SK-N-SH (cell line): ENCODE data around the gene USP14. TPM values are rescaled to one million over a fixed set of nuclear protein-coding genes. Genes with fewer than 3 reads are reported as not detected.
"Not testable (repeated sequence)": the region's sequence is repeated elsewhere in the genome, so short reads cannot be mapped to it uniquely, and the experiment has no call there.

ENCODE experiments used
- CTCF ChIA-PET: fragments of 300-600, 350-600 bp; formaldehyde crosslinking; extraction: SDS; loops from one replicate; lab custom pipeline; 2021; lab: Yijun Ruan, JAX
- POLR2A ChIA-PET: fragments of 350-600 bp; sonication (Branson Sonifier 250); formaldehyde crosslinking; extraction: SDS; loops from one replicate; lab custom pipeline; 2020; ENCODE audit warnings: antibody characterized with exemption, inconsistent platforms; lab: Yijun Ruan, JAX
- DNase-seq: peaks from one replicate; pipeline ENCODE4 v3.0.0; 2012
- H2AFZ ChIP-seq: fragments of 200-600 bp; sonication (generic); 2 replicates; pipeline ENCODE4 v1.8.1; 2016; ENCODE audit warnings: antibody characterized with exemption, mild to moderate bottlenecking, low read depth
- H3F3A ChIP-seq: fragments of 200-600 bp; sonication (generic); replicated peaks from 2 replicates; pipeline ENCODE3; 2016; ENCODE audit warnings: antibody characterized with exemption, mild to moderate bottlenecking; ENCODE audit not compliant: insufficient read depth
- H3K27ac ChIP-seq, 2 experiments: fragments of 200-500 bp in 1 of 2; fragments of 200-600 bp in 1 of 2; sonication (Bioruptor generic) in 1 of 2; sonication (generic), shearing (Covaris generic) in 1 of 2; 2 replicates each; pipeline versions ENCODE4 v1.5.1 to v1.6.1; 2014 to 2016; ENCODE audit warnings: low read depth in 2 of 2, inconsistent platforms in 1 of 2, low read length in 1 of 2, mild to moderate bottlenecking in 1 of 2, mixed read lengths in 1 of 2
- H3K27me3 ChIP-seq: fragments of 200-600 bp; sonication (generic), shearing (Covaris generic); 2 replicates; pipeline ENCODE4 v1.6.1; 2016; ENCODE audit warnings: mixed run types; ENCODE audit not compliant: insufficient read depth
- H3K36me3 ChIP-seq, 2 experiments: fragments of 200-500 bp in 1 of 2; fragments of 200-600 bp in 1 of 2; sonication (Bioruptor generic) in 1 of 2; sonication (generic) in 1 of 2; replicated peaks in 1 of 2; 2 replicates each; pipeline versions ENCODE3 to v1.5.1; 2014 to 2016; ENCODE audit warnings: low read length in 1 of 2, mild to moderate bottlenecking in 1 of 2; ENCODE audit not compliant: insufficient read depth in 2 of 2, control insufficient read depth in 1 of 2
- H3K4me1 ChIP-seq, 2 experiments: fragments of 200-500 bp in 1 of 2; fragments of 200-600 bp in 1 of 2; sonication (Bioruptor generic) in 1 of 2; sonication (generic), shearing (Covaris generic) in 1 of 2; 2 replicates each; pipeline versions ENCODE4 v1.5.1 to v1.6.1; 2014 to 2016; ENCODE audit warnings: low read depth in 1 of 2, low read length in 1 of 2, mixed run types in 1 of 2; ENCODE audit not compliant: insufficient read depth in 2 of 2, control insufficient read depth in 1 of 2
- H3K4me2 ChIP-seq: fragments of 200-600 bp; sonication (generic), shearing (Covaris generic); 2 replicates; pipeline ENCODE4 v1.6.1; 2017; ENCODE audit warnings: mixed run types
- H3K4me3 ChIP-seq, 2 experiments: fragments of 200-500 bp in 1 of 2; fragments of 200-600 bp in 1 of 2; sonication (Bioruptor generic) in 1 of 2; sonication (generic), shearing (Covaris generic) in 1 of 2; 2 replicates each; pipeline versions ENCODE4 v1.5.1 to v1.8.1; 2014 to 2016; ENCODE audit warnings: low read depth in 2 of 2, inconsistent platforms in 1 of 2, low read length in 1 of 2, mild to moderate bottlenecking in 1 of 2, mixed read lengths in 1 of 2, moderate library complexity in 1 of 2
- H3K79me2 ChIP-seq: fragments of 200-600 bp; sonication (generic); 2 replicates; pipeline ENCODE4 v1.8.1; 2017; ENCODE audit warnings: mild to moderate bottlenecking; ENCODE audit not compliant: insufficient read depth
- H3K9ac ChIP-seq: fragments of 200-600 bp; sonication (generic); 2 replicates; pipeline ENCODE4 v1.6.1; 2017; ENCODE audit warnings: mixed run types
- H3K9me2 ChIP-seq: fragments of 200-600 bp; sonication (generic); 2 replicates; pipeline ENCODE4 v1.6.1; 2017; ENCODE audit warnings: mixed run types
- H3K9me3 ChIP-seq: fragments of 200-600 bp; sonication (generic); 2 replicates; pipeline ENCODE4 v1.6.1; 2017; ENCODE audit warnings: mixed run types, mild to moderate bottlenecking, moderate library complexity
- H4K20me1 ChIP-seq: fragments of 200-600 bp; sonication (generic); 2 replicates; pipeline ENCODE4 v1.6.1; 2017; ENCODE audit warnings: mild to moderate bottlenecking, mixed run types; ENCODE audit not compliant: insufficient read depth
- FOXM1 ChIP-seq: IDR thresholded peaks from 2 replicates; pipeline ENCODE4 v1.4.0; 2012; ENCODE audit warnings: low read depth, mild to moderate bottlenecking
- GABPA ChIP-seq: IDR thresholded peaks from 2 replicates; pipeline ENCODE4 v1.4.0; 2012; ENCODE audit warnings: low read depth, mild to moderate bottlenecking
- GATA2 ChIP-seq: sonication (generic); formaldehyde crosslinking; IDR thresholded peaks from 2 replicates; pipeline ENCODE4 v1.5.0; 2020; ENCODE audit warnings: mild to moderate bottlenecking, missing genetic modification reagents
- JUND ChIP-seq: IDR thresholded peaks from 2 replicates; pipeline ENCODE4 v1.4.0; 2012
- MAX ChIP-seq: IDR thresholded peaks from 2 replicates; pipeline ENCODE4 v1.4.0; 2012; ENCODE audit warnings: low read depth
- MXI1 ChIP-seq: IDR thresholded peaks from 2 replicates; pipeline ENCODE4 v1.6.1; 2012; ENCODE audit warnings: mild to moderate bottlenecking, low read depth, low read length, improper control_type of control experiment
- NRF1 ChIP-seq: IDR thresholded peaks from 2 replicates; pipeline ENCODE4 v1.6.1; 2012; ENCODE audit warnings: low read depth, mild to moderate bottlenecking, low read length
- WGBS: methylation state at CpG from one replicate; pipeline ENCODE4 v1.1.6; 2017; ENCODE audit warnings: low lambda C conversion rate; 5-methylcytosine and 5-hydroxymethylcytosine counted together
- polyA plus RNA-seq, 3 experiments: library from polyadenylated mRNA; depleted of rRNA; stranded (reverse); fragments of >200 nt; gene quantifications; 2 replicates each; pipeline ENCODE4 v1.2.3, GENCODE V29; 2012

USP14 gene
- polyA plus RNA-seq, 1 of the 3 experiments (the other 2 are of a cell fraction) = 22.0 TPM

DNA sequence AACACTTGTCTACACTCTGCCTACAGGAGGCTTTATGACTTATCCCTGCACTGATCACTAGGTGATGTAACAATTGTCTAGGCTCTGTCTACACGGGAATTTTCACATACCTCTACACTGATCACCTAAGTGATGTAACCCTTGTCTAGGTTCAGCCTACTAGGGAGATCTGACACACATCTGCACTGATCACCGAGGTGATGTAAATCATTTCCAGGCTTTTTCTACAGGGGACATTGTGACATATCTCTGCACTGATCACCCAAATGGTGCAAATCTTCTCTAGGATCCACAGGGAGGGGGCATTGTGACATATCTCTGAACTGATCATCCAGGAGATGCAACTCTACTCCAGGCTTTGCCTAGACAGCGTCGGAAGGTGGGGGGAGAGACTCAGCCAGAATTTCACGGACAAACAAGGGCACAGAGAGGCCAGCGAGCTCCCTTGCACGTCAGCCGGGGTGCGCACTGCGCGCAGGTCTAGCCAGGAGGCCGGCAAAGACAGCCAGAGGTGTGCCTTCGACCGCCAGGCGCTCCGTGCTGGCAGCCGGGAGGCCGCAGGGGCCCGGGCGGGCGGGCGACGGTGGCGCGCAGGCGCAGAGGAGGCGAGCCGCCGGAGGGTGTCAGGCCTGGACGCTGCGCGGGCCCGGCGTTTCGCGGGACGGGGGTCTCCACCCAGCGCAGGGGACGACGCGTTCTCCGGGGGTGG, 46.9 kb upstream of the USP14 start:
- H3K9me2 ChIP-seq = no peaks in the 10 kb centered on the region
- TF ChIP-seq MXI1 = 0 out of 2 replicates have a peak, but pooled peaks have one; percentile 53
- TF ChIP-seq JUND = no peak
- no peak for TF ChIP-seq GABPA
- TF ChIP-seq NRF1 = peak; percentile 74
- TF ChIP-seq FOXM1 = no peak
- peak; percentile 97 for TF ChIP-seq MAX
- TF ChIP-seq GATA2 = 0 out of 2 replicates have a peak, but pooled peaks have one; percentile 15
- TF ChIP-seq, all 33 proteins: peak for 4
- Histone ChIP-seq H3K79me2 (no peaks in the 10 kb centered on the region), H3K4me1 (peaks cover 0 to 2% of the 10 kb centered on the region in 2 experiments; a peak in 1 of 4 replicates), H2AFZ (peak overlapping the region; percentile 84), H3K27ac (no peak overlapping the region), H3K27me3 (no peaks in the 10 kb centered on the region), H3K9me3 (no peaks in the 10 kb centered on the region), H3K9ac (no peak overlapping the region), H4K20me1 (no peaks in the 10 kb centered on the region), H3K4me3 (peak overlapping the region in 1 of 2 experiments; percentile 22; a peak in 1 of 4 replicates), H3K36me3 (no peaks in the 10 kb centered on the region), H3K4me2 (peak overlapping the region; percentile 62; the same call in 1 of the 2 replicates), H3F3A (peaks cover 4% of the 10 kb centered on the region)
- 13% methylated on average over 28 of the region's 42 CpGs for WGBS
- POLR2A ChIA-PET = no interaction called here
- DNase-seq = peak; percentile 92
- CTCF ChIA-PET = no interaction called here

DNA sequence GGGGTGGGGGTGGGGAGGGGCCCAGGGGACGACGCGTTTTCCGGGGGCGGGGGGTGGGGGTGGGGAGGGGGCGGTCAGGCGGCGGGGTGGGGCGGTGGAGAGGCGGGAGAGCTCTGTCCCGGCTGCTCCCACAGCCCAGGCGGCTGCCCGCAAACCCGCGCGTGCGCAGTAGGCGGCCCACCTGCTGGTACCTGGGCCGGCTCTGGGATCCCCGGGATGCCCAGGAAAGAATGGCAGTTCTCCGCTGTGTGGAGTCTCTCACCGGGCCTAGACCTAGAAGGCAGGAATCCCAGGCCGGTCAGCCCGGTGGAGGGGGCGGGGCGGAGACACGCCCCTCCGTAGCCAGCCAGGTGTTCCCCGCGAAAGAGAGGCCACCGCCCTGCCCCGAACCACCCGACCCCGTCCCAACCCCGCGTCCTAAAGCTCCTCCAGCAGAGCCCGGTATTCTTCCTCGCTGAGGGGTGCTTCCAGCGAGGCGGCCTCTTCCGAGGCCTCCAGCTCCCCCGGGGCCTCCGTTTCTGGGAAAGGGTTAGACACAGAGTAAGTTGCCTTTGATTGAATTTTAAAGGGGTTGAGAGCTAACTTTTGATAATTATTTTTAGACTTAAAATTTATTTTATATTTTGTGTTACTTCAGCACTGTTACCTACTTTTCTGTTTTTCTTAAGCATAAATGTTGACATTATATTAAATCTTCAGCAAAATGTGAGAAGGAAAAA, 46.2 kb upstream of the USP14 start:
- H3K9me2 ChIP-seq, H3K4me2 ChIP-seq, CTCF ChIA-PET, POLR2A ChIA-PET, H3K36me3 ChIP-seq, H3K4me1 ChIP-seq, H3K9ac ChIP-seq, H3K27ac ChIP-seq, H3K27me3 ChIP-seq, H3F3A ChIP-seq, H4K20me1 ChIP-seq, H3K79me2 ChIP-seq, H3K9me3 ChIP-seq, DNase-seq: not testable (repeated sequence)
- Histone ChIP-seq H2AFZ (peak overlapping the region; percentile 76; the same call in 1 of the 2 replicates), H3K4me3 (peak overlapping the region in 1 of 2 experiments; percentile 31; a peak in 3 of 4 replicates)
- WGBS = 10% methylated on average over 25 of the region's 43 CpGs

DNA sequence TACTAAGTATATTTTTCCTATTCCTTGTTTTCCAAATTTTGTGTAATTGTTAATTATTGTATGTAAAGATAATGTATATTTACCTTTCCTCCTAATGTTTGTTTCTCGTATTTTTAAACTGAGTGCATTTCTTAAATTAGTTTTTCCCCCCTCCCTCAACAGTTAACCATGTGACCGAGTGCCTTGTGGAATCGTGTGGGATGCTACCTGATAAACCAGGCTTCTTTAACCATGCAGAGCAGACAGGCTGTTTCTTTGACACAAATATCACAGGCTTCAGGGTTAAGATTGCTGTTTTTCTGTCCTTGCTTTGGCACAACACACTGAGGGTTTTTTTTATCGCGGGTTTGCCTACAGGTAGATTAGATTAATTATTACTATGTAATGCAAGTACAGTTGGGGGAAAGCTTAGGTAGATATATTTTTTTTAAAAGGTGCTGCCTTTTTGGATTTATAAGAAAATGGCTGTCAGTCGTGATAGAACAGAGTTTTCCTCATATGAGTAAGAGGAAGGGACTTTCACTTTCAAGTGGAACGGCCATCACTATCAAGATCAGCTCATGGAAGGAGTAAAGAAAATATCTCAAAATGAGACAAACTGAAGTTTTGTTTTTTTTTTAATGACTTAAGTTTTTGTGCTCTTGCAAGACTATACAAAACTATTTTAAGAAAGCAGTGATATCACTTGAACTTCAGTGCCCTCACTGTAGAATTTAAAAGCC, 37.7 kb upstream of the USP14 start:
- H3K4me3 ChIP-seq, H3K4me1 ChIP-seq, H2AFZ ChIP-seq, H3K9me2 ChIP-seq, H3K27ac ChIP-seq, POLR2A ChIA-PET, H3F3A ChIP-seq, DNase-seq, H3K9ac ChIP-seq, H3K9me3 ChIP-seq, H3K27me3 ChIP-seq, H3K36me3 ChIP-seq, H3K4me2 ChIP-seq, H4K20me1 ChIP-seq, H3K79me2 ChIP-seq, CTCF ChIA-PET: not testable (repeated sequence)
- 60% methylated on average over 7 of the region's 7 CpGs for WGBS
